Neural cell (in vitro differentiated cells): ENCODE results near the gene H6PD. TPM values are rescaled to one million over a fixed set of nuclear protein-coding genes. Genes with fewer than 3 reads are reported as not detected.

Experiments
- H2AFZ ChIP-seq: fragments of 200-600, 300-800 bp; sonication (generic), shearing (Covaris generic); 2 replicates; pipeline ENCODE4 v1.6.0; 2014; ENCODE audit warnings: low read depth, mild to moderate bottlenecking, antibody characterized with exemption, low read length, moderate library complexity
- H3F3A ChIP-seq: fragments of 200-600 bp; shearing (Covaris generic); 2 replicates; pipeline ENCODE4 v1.6.1; 2016; ENCODE audit warnings: mild to moderate bottlenecking, moderate library complexity, mixed read lengths, antibody characterized with exemption, low read length; ENCODE audit not compliant: insufficient read depth, poor library complexity, severe bottlenecking
- H3K27ac ChIP-seq: fragments of 200-600, 300-800 bp; sonication (generic), shearing (Covaris generic); 2 replicates; pipeline ENCODE4 v1.5.1; 2014; ENCODE audit warnings: mild to moderate bottlenecking, low read length, moderate library complexity
- H3K27me3 ChIP-seq: fragments of 300-800, 200-600 bp; sonication (generic), shearing (Covaris generic); 2 replicates; pipeline ENCODE4 v1.6.0; 2014; ENCODE audit warnings: mild to moderate bottlenecking, low read depth, low read length, moderate library complexity; ENCODE audit not compliant: insufficient read depth
- H3K36me3 ChIP-seq: fragments of 300-800, 200-600 bp; sonication (generic), shearing (Covaris generic); 2 replicates; pipeline ENCODE4 v1.5.1; 2014; ENCODE audit warnings: mild to moderate bottlenecking, antibody characterized with exemption, low read length, moderate library complexity; ENCODE audit not compliant: insufficient read depth
- H3K4me2 ChIP-seq: fragments of 300-800, 200-600 bp; sonication (generic), shearing (Covaris generic); 2 replicates; pipeline ENCODE4 v1.6.0; 2014; ENCODE audit warnings: mild to moderate bottlenecking, low read length
- H3K4me3 ChIP-seq: fragments of 300-800, 200-600 bp; sonication (generic), shearing (Covaris generic); 2 replicates; pipeline ENCODE4 v1.5.1; 2014; ENCODE audit warnings: mild to moderate bottlenecking, low read length, moderate library complexity
- H3K79me2 ChIP-seq: fragments of 200-600 bp; shearing (Covaris generic); replicated peaks from 2 replicates; pipeline ENCODE4 v1.6.0; 2014; ENCODE audit warnings: mild to moderate bottlenecking, low read length, moderate library complexity; ENCODE audit not compliant: insufficient read depth
- H3K9ac ChIP-seq: fragments of 300-800, 200-600 bp; sonication (generic), shearing (Covaris generic); 2 replicates; pipeline ENCODE4 v1.6.1; 2016; ENCODE audit warnings: mild to moderate bottlenecking, low read length, mixed read lengths
- H3K9me2 ChIP-seq: fragments of 200-600 bp; shearing (Covaris generic); 2 replicates; pipeline ENCODE4 v1.6.1; 2016; ENCODE audit warnings: mild to moderate bottlenecking, low read length, mixed read lengths; ENCODE audit not compliant: insufficient read depth
- H3K9me3 ChIP-seq: fragments of 200-600, 300-800 bp; sonication (generic), shearing (Covaris generic); 2 replicates; pipeline ENCODE4 v1.6.1; 2016; ENCODE audit warnings: mild to moderate bottlenecking, mixed run types, low read length, moderate library complexity, mixed read lengths
- H4K20me1 ChIP-seq: fragments of 200-600 bp; shearing (Covaris generic); 2 replicates; pipeline ENCODE4 v1.6.1; 2016; ENCODE audit warnings: mild to moderate bottlenecking, mixed run types; ENCODE audit not compliant: insufficient read depth
- CTCF ChIP-seq: fragments of 450-650 bp; IDR thresholded peaks from 2 replicates; pipeline ENCODE4 v1.5.1; 2014; ENCODE audit warnings: antibody characterized with exemption, mild to moderate bottlenecking, moderate library complexity; ENCODE audit not compliant: poor library complexity, severe bottlenecking
- EP300 ChIP-seq: fragments of 450-650 bp; conservative IDR thresholded peaks from 2 replicates; pipeline ENCODE4 v1.6.1; 2014; ENCODE audit warnings: antibody characterized with exemption, mild to moderate bottlenecking, moderate library complexity; ENCODE audit not compliant: poor library complexity, severe bottlenecking
- EZH2 ChIP-seq: fragments of 200-600, 300-800 bp; shearing (Covaris generic), sonication (generic); IDR thresholded peaks from 2 replicates; pipeline ENCODE4 v1.6.1; 2014; ENCODE audit warnings: antibody characterized with exemption, low read length, borderline replicate concordance, mild to moderate bottlenecking; ENCODE audit not compliant: insufficient read depth, poor library complexity, severe bottlenecking
- MXI1 ChIP-seq: fragments of 450-650 bp; conservative IDR thresholded peaks from 2 replicates; pipeline ENCODE4 v1.6.1; 2014; ENCODE audit warnings: antibody characterized with exemption, mild to moderate bottlenecking; ENCODE audit not compliant: poor library complexity, severe bottlenecking
- POLR2AphosphoS5 ChIP-seq: IDR thresholded peaks from 2 replicates; pipeline ENCODE4 v1.6.1; 2012
- RAD21 ChIP-seq: fragments of 450-650 bp; conservative IDR thresholded peaks from 2 replicates; pipeline ENCODE4 v1.6.1; 2014; ENCODE audit warnings: antibody characterized with exemption, mild to moderate bottlenecking, moderate library complexity
- REST ChIP-seq: IDR thresholded peaks from 2 replicates; pipeline ENCODE4 v1.6.1; 2012; ENCODE audit warnings: borderline replicate concordance
- SMC3 ChIP-seq: fragments of 450-650 bp; conservative IDR thresholded peaks from 2 replicates; pipeline ENCODE4 v1.6.1; 2014; ENCODE audit warnings: antibody characterized with exemption, mild to moderate bottlenecking, moderate library complexity; ENCODE audit not compliant: poor library complexity
- TAF1 ChIP-seq: IDR thresholded peaks from 2 replicates; pipeline ENCODE4 v1.6.1; 2012; ENCODE audit warnings: low read depth
- polyA plus RNA-seq: library from polyadenylated mRNA; depleted of rRNA; stranded (reverse); fragments of >200 nt; gene quantifications from 2 replicates; pipeline ENCODE4 v1.2.3, GENCODE V29; 2014

Gene H6PD
- polyA plus RNA-seq, 1 donor from 2014 or later, result 4.6 TPM

- H3K36me3 ChIP-seq, result no peaks in the 10 kb centered on the region
- no peak overlapping the region for H3K4me2 ChIP-seq
- H3K79me2 ChIP-seq, result no peaks in the 10 kb centered on the region
- no peaks in the 10 kb centered on the region for H3K9me3 ChIP-seq
- H3K9ac ChIP-seq, result no peak overlapping the region
- H3K4me3 ChIP-seq, result no peak overlapping the region
- H2AFZ ChIP-seq, result no peak overlapping the region
- no peak overlapping the region for H3K27ac ChIP-seq
- H3F3A ChIP-seq, result no peaks in the 10 kb centered on the region
- peaks cover 45% of the 10 kb centered on the region for H3K27me3 ChIP-seq
- H3K9me2 ChIP-seq, result no peaks in the 10 kb centered on the region
- no peak for TF ChIP-seq EZH2
- TF ChIP-seq EP300, result no peak
- no peak for TF ChIP-seq SMC3
- TF ChIP-seq TAF1, result no peak
- no peak for TF ChIP-seq CTCF
- TF ChIP-seq REST, result no peak
- no peak for TF ChIP-seq RAD21
- no peak for TF ChIP-seq MXI1
- no peak for TF ChIP-seq POLR2AphosphoS5
- H4K20me1 ChIP-seq, result no peaks in the 10 kb centered on the region
Measured at GRCh38 chr1:9204156-9204720, 30.3 kb upstream of the H6PD start.

- no peaks in the 10 kb centered on the region for H4K20me1 ChIP-seq
- no peaks in the 10 kb centered on the region for H3K36me3 ChIP-seq
- H3K79me2 ChIP-seq, result no peaks in the 10 kb centered on the region
- H3F3A ChIP-seq, result no peaks in the 10 kb centered on the region
- TF ChIP-seq REST (no peak), RAD21 (no peak), EZH2 (no peak), EP300 (no peak), SMC3 (no peak), TAF1 (no peak), CTCF (no peak), POLR2AphosphoS5 (no peak), MXI1 (no peak)
- H2AFZ ChIP-seq, result no peak overlapping the region
- no peaks in the 10 kb centered on the region for H3K9me3 ChIP-seq
- no peak overlapping the region for H3K4me2 ChIP-seq
- H3K27me3 ChIP-seq, result peaks cover 19% of the 10 kb centered on the region
- no peak overlapping the region for H3K27ac ChIP-seq
- no peak overlapping the region for H3K4me3 ChIP-seq
- no peak overlapping the region for H3K9ac ChIP-seq
- H3K9me2 ChIP-seq, result no peaks in the 10 kb centered on the region
Measured at GRCh38 chr1:9207086-9207485, 27.5 kb upstream of the H6PD start.
